KG1 (cell line): ENCODE data around the gene TNS3.

Experiments
- DNase-seq: peaks from one replicate; lab custom pipeline; 2025; lab: John Stamatoyannopoulos, UW

Gene TNS3

GRCh38 chr7:47347346-47347745 is 234.6 kb downstream of the TNS3 start:
- no peak for DNase-seq

GRCh38 chr7:47346377-47346914 is 235.5 kb downstream of the TNS3 start:
- DNase-seq, result no peak

- DNase-seq, result no peak
Observed at GRCh38 chr7:47345857-47346298, 236.0 kb downstream of the TNS3 start.

GRCh38 chr7:47344171-47344955 is 237.5 kb downstream of the TNS3 start:
- DNase-seq, result no peak

GRCh38 chr7:47343061-47343455 is 238.9 kb downstream of the TNS3 start:
- no peak for DNase-seq

- no peak for DNase-seq
Observed at GRCh38 chr7:47342296-47343060, 239.4 kb downstream of the TNS3 start.

- no peak for DNase-seq
Observed at GRCh38 chr7:47340517-47340916, 241.4 kb downstream of the TNS3 start.

- DNase-seq, result no peak
Observed at GRCh38 chr7:47338026-47338425, 243.9 kb downstream of the TNS3 start.

GRCh38 chr7:47337531-47337930 is 244.4 kb downstream of the TNS3 start:
- DNase-seq, result no peak

GRCh38 chr7:47336472-47337425 is 245.2 kb downstream of the TNS3 start:
- no peak for DNase-seq

- no peak for DNase-seq
Observed at GRCh38 chr7:47335557-47336471, 246.1 kb downstream of the TNS3 start.

- no peak for DNase-seq
Observed at GRCh38 chr7:47335071-47335470, 246.8 kb downstream of the TNS3 start.

- DNase-seq, result no peak
Observed at GRCh38 chr7:47333959-47334358, 248.0 kb downstream of the TNS3 start.

GRCh38 chr7:47333554-47333887 is 248.4 kb downstream of the TNS3 start:
- DNase-seq, result no peak

- no peak for DNase-seq
Observed at GRCh38 chr7:47332681-47333553, 249.0 kb downstream of the TNS3 start.

- no peak for DNase-seq
Observed at GRCh38 chr7:47332213-47332612, 249.7 kb downstream of the TNS3 start.

- no peak for DNase-seq
Observed at GRCh38 chr7:47331179-47331565, 250.7 kb downstream of the TNS3 start.

- no peak for DNase-seq
Observed at GRCh38 chr7:47330561-47331178, 251.2 kb downstream of the TNS3 start.

- no peak for DNase-seq
Observed at GRCh38 chr7:47330026-47330425, 251.9 kb downstream of the TNS3 start.
